Measurements from ENCODE around the gene CYSRT1.

- TF ChIP-seq GATA2 (IDR thresholded peaks at IDR 0.05; ENCODE audit: low read depth, low read length) (no peak), GATA3 (IDR thresholded peaks at IDR 0.05; ENCODE audit: low read depth, low read length) (no peak)
These were observed 34.6 kb upstream of the CYSRT1 start for GRCh38 chr9:137190315-137190856.

Data from SH-SY5Y (cell line).